GM12878 (cell line): ENCODE data around the gene RBMS1. TPM values are rescaled to one million over a fixed set of nuclear protein-coding genes. Genes with fewer than 3 reads are reported as not detected.

ENCODE experiments used
- ATAC-seq: fragments of 200-7000 bp; cut with Tn5 transposase; 3 replicates; pipeline ENCODE4 v1.9.1; 2020; ENCODE audit warnings: mild to moderate bottlenecking, moderate library complexity
- BruUV-seq: library from RNA; stranded (reverse); fragments of 400-500 nt; replicated peaks from 2 replicates; lab custom pipeline; 2021; lab: Mats Ljungman, UMichigan
- CTCF ChIA-PET: fragments of 300-600 bp; sonication (Branson Sonifier 250); formaldehyde crosslinking; extraction: SDS; loops from one replicate; lab custom pipeline; 2021; ENCODE audit warnings: inconsistent platforms; lab: Yijun Ruan, JAX
- POLR2A ChIA-PET: fragments of 350-600 bp; formaldehyde crosslinking; extraction: SDS; loops from one replicate; lab custom pipeline; 2021; ENCODE audit warnings: inconsistent platforms; lab: Charles Lee
- RAD21 ChIA-PET: fragments of 300-600 bp; sonication (Branson Sonifier 250); formaldehyde crosslinking; loops from one replicate; lab custom pipeline; 2023; ENCODE audit warnings: antibody characterized with exemption; ENCODE audit not compliant: unreplicated experiment; lab: Charles Lee
- SMC1A ChIA-PET: fragments of 300-600 bp; sonication (Branson Sonifier 250); formaldehyde crosslinking; loops from one replicate; lab custom pipeline; 2023; ENCODE audit not compliant: unreplicated experiment, uncharacterized antibody; lab: Charles Lee
- DNase-seq: peaks from one replicate; pipeline ENCODE4 v3.0.0-alpha.2; 2011; ENCODE audit warnings: low read depth, low spot score
- FAIRE-seq: peaks from 3 replicates; lab custom pipeline; 2011; peaks lifted over from hg19 to GRCh38; lab: Jason Lieb, UNC
- H2AFZ ChIP-seq: 2 replicates; pipeline ENCODE4 v1.6.0; 2011; ENCODE audit warnings: low read depth, low read length, control low read depth; ENCODE audit not compliant: control insufficient read depth
- H3K27ac ChIP-seq: 2 replicates; pipeline ENCODE4 v1.5.1; 2011; ENCODE audit warnings: control low read depth; ENCODE audit not compliant: control insufficient read depth, insufficient read depth
- H3K27me3 ChIP-seq, 2 experiments: replicated peaks in 1 of 2; 2 replicates each; pipeline versions ENCODE4 v1.6.0 to v1.6.1; 2011; ENCODE audit warnings: low read length in 1 of 2; ENCODE audit not compliant: control insufficient read depth in 2 of 2, insufficient read depth in 2 of 2
- H3K36me3 ChIP-seq, 2 experiments: 2 replicates each; pipeline ENCODE4 v1.5.1; 2011; ENCODE audit warnings: low read length in 1 of 2; ENCODE audit not compliant: control insufficient read depth in 2 of 2, insufficient read depth in 2 of 2
- H3K4me1 ChIP-seq: 2 replicates; pipeline ENCODE4 v1.6.1; 2011; ENCODE audit warnings: mild to moderate bottlenecking, low read length, moderate library complexity, mixed read lengths; ENCODE audit not compliant: control insufficient read depth, insufficient read depth
- H3K4me2 ChIP-seq: 2 replicates; pipeline ENCODE4 v1.6.0; 2011; ENCODE audit warnings: control low read depth; ENCODE audit not compliant: control insufficient read depth, insufficient read depth
- H3K4me3 ChIP-seq: fragments of 200-600 bp; sonication (generic); 2 replicates; pipeline ENCODE4 v1.5.1; 2016
- H3K79me2 ChIP-seq: 2 replicates; pipeline ENCODE4 v1.6.0; 2011; ENCODE audit warnings: low read length; ENCODE audit not compliant: control insufficient read depth, insufficient read depth
- H3K9ac ChIP-seq: 2 replicates; pipeline ENCODE4 v1.8.0; 2011; ENCODE audit warnings: low read length, control low read depth, mixed read lengths; ENCODE audit not compliant: control insufficient read depth, insufficient read depth
- H3K9me3 ChIP-seq: replicated peaks from 3 replicates; pipeline ENCODE4 v1.5.1; 2011; ENCODE audit warnings: mild to moderate bottlenecking, low read length; ENCODE audit not compliant: control insufficient read depth, insufficient read depth
- H4K20me1 ChIP-seq: 2 replicates; pipeline ENCODE4 v1.6.0; 2011; ENCODE audit not compliant: control insufficient read depth, insufficient read depth
- BACH1 ChIP-seq: fragments of 450-650 bp; IDR thresholded peaks from 2 replicates; pipeline ENCODE4 v1.6.1; 2017; ENCODE audit warnings: mild to moderate bottlenecking, borderline replicate concordance
- JUND ChIP-seq: IDR thresholded peaks from 2 replicates; pipeline ENCODE4 v1.6.1; 2012; ENCODE audit warnings: low read depth, mild to moderate bottlenecking, low read length, improper control_type of control experiment, moderate library complexity
- POLR2AphosphoS5 ChIP-seq: IDR thresholded peaks from 2 replicates; pipeline ENCODE4 v1.6.1; 2011; ENCODE audit warnings: mild to moderate bottlenecking, low read length, inconsistent platforms
- RB1 ChIP-seq: fragments of 450-650 bp; formaldehyde crosslinking; IDR thresholded peaks from 2 replicates; pipeline ENCODE4 v1.6.1; 2017; ENCODE audit warnings: mild to moderate bottlenecking, borderline replicate concordance
- RUNX3 ChIP-seq: IDR thresholded peaks from 2 replicates; pipeline ENCODE4 v1.6.1; 2012; ENCODE audit warnings: low read length, inconsistent platforms
- SMAD1 ChIP-seq: fragments of 450-650 bp; IDR thresholded peaks from 2 replicates; pipeline ENCODE4 v1.6.1; 2018; ENCODE audit warnings: mild to moderate bottlenecking, low read depth; ENCODE audit not compliant: partially characterized antibody
- TARDBP ChIP-seq: IDR thresholded peaks from 2 replicates; pipeline ENCODE4 v1.6.1; 2016; ENCODE audit warnings: borderline replicate concordance
- YBX1 ChIP-seq: fragments of 450-650 bp; IDR thresholded peaks from 2 replicates; pipeline ENCODE4 v1.6.1; 2016; ENCODE audit warnings: antibody characterized with exemption
- WGBS: methylation state at CpG from one replicate; pipeline ENCODE4 v1.1.6; 2016; ENCODE audit warnings: low lambda C conversion rate; ENCODE audit not compliant: insufficient replicate concordance, insufficient coverage; ENCODE audit errors: missing lambda C conversion rate; 5-methylcytosine and 5-hydroxymethylcytosine counted together
- in situ Hi-C: fragments of 300-500 bp; cut with MboI; formaldehyde crosslinking; loops from 9 replicates; pipeline ENCODE4 v1.14.3; 2018; ENCODE audit warnings: mixed read lengths
- intact Hi-C: fragments of 100-400 bp; cut with micrococcal nuclease; formaldehyde crosslinking; loops from one replicate; pipeline ENCODE4 v1.14.2; 2022; ENCODE audit not compliant: unreplicated experiment
- polyA plus RNA-seq, 11 experiments: library from polyadenylated mRNA; depleted of rRNA in 4 of 11; unstranded in 6 of 11; stranded (reverse) in 5 of 11; fragments of >200 nt; fragmentation: Nextera tagmentation in 4 of 11; fragmentation: Illumina TruSeq in 1 of 11; extraction: Ambion mirVana in 4 of 11; extraction: Trizol in 1 of 11; gene quantifications; 1 replicate in 1 of 11; 2 replicates in 10 of 11; pipeline versions ENCODE4 v1.2.1 to v1.2.3, GENCODE V29; 2011 to 2016; ENCODE audit warnings: inconsistent platforms in 2 of 11, missing spikeins in 2 of 11, low read depth in 1 of 11
- total RNA-seq, 4 experiments: library from RNA; depleted of rRNA in 3 of 4; stranded (reverse); fragments of >200 nt in 3 of 4; fragmentation: Illumina TruSeq in 1 of 4; extraction: Trizol in 1 of 4; gene quantifications; 2 replicates each; pipeline versions ENCODE4 v1.2.1 to v1.2.3, GENCODE V29; 2013 to 2021
- TF ChIP-seq, protein P1 (sequence below): IDR thresholded peaks from 2 replicates; pipeline ENCODE4 v1.6.1; 2012; ENCODE audit warnings: low read depth, low read length, improper control_type of control experiment

The RBMS1 gene
- total and polyA plus RNA-seq, 10 of the 15 experiments (the other 5 are each of a cell fraction or from before 2014, with no cell fraction given) = 0.04 to 0.31 (median 0.17) TPM; not detected in 1

DNA sequence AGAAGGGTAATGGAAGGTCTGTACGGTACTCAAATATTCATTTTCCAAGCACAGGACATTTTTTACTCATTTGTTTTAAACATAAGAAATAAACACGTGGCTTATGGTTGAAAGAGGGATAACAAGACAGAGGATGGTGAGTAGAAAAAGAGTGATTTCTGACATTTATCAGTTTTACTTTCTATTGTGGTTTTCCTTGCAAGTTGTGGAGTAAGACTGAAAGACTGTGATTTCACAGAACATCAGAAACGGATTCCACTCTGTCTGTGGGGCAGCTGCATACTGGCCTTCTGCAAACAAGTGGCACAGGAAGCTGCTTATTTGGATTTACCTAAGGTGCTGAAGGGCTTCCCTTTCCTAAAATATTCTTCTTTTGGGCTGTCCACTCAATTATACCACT, 171.3 kb downstream of the RBMS1 start:
- Histone ChIP-seq H3K36me3 (no peaks in the 10 kb centered on the region), H3K4me1 (no peaks in the 10 kb centered on the region), H3K4me2 (no peak overlapping the region), H3K27ac (no peak overlapping the region), H3K9ac (no peak overlapping the region), H3K4me3 (no peak overlapping the region), H3K79me2 (no peaks in the 10 kb centered on the region), H3K9me3 (no peaks in the 10 kb centered on the region)
- WGBS = 11% methylated on average over 3 of the region's 3 CpGs
- intact Hi-C loops = loop anchor here (5.0 kb wide), 2 partner anchors 210 to 740 kb away; no protein-coding TSS in a partner anchor
- no TSS peak for BruUV-seq
- ChIA-PET POLR2A (no interaction called here), CTCF (interaction anchor here (0.8 to 6.0 kb wide), 10 partner anchors 13 to 741 kb away, joined by 3 to 100 read pairs (median 4); no protein-coding TSS in a partner anchor), SMC1A (interaction anchor here (1.2 to 5.2 kb wide), 10 partner anchors 8 to 741 kb away, joined by 3 to 50 read pairs (median 7); no protein-coding TSS in a partner anchor)
- ATAC-seq = peak; percentile 41; the same call in 2 of the 3 replicates
- TF ChIP-seq YBX1 = no peak
- TF ChIP-seq, protein P1, sequence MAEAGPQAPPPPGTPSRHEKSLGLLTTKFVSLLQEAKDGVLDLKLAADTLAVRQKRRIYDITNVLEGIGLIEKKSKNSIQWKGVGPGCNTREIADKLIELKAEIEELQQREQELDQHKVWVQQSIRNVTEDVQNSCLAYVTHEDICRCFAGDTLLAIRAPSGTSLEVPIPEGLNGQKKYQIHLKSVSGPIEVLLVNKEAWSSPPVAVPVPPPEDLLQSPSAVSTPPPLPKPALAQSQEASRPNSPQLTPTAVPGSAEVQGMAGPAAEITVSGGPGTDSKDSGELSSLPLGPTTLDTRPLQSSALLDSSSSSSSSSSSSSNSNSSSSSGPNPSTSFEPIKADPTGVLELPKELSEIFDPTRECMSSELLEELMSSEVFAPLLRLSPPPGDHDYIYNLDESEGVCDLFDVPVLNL = no peak
- TF ChIP-seq RUNX3 = 0 out of 2 replicates have a peak, but pooled peaks have one; percentile 18
- no peak for TF ChIP-seq RB1
- no peak for TF ChIP-seq TARDBP
- TF ChIP-seq POLR2AphosphoS5 = no peak
- TF ChIP-seq JUND = no peak
- no peak for TF ChIP-seq BACH1
- no peak for TF ChIP-seq SMAD1
- TF ChIP-seq, all 136 proteins: peak for 1
- Histone ChIP-seq H4K20me1 (no peaks in the 10 kb centered on the region), H2AFZ (no peak overlapping the region), H3K27me3 (no peaks in the 10 kb centered on the region; a peak in 1 of 4 replicates)
- RAD21 ChIA-PET = interaction anchor here (1.7 to 3.4 kb wide), 4 partner anchors 212 to 741 kb away, joined by 3 to 19 read pairs (median 12); no protein-coding TSS in a partner anchor
- in situ Hi-C loops = no loop called here
- no peak for DNase-seq
- FAIRE-seq = no peak
